ENCODE data around the gene TPCN2.

The TPCN2 gene

DNA sequence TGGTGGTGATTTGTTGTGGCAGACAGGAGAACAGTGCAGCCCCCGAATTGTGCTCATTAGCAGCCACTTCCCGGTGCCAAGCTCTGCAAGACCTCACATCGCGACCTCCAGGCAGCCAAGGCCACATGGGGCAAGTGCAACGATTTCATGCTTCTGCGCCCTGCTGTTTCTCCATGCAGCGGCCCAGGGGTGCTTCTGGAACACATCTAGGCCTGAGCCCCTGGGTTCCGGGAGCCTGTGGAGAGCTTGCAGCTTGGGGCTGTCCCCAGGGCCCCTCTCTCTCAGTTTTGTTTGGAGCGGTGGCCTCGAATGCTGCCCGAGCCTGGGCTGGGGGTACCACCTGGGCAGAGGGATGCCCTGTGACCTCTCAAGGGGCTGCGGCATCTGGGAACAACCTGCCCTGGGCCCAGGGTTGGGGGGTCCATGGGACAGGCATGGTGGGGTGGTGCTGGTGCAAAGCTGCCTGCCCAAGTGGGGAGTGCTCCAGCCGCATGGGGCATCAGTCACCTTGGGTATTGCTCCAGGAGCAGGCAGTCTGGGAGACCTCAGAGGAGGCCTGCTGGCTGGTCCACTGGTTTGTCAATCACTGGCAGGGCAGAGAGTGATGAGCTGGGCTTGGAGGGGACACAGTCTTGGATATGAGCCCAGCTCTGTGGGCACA is 51.9 kb downstream of the TPCN2 start:
- DNase-seq = no peak

DNA sequence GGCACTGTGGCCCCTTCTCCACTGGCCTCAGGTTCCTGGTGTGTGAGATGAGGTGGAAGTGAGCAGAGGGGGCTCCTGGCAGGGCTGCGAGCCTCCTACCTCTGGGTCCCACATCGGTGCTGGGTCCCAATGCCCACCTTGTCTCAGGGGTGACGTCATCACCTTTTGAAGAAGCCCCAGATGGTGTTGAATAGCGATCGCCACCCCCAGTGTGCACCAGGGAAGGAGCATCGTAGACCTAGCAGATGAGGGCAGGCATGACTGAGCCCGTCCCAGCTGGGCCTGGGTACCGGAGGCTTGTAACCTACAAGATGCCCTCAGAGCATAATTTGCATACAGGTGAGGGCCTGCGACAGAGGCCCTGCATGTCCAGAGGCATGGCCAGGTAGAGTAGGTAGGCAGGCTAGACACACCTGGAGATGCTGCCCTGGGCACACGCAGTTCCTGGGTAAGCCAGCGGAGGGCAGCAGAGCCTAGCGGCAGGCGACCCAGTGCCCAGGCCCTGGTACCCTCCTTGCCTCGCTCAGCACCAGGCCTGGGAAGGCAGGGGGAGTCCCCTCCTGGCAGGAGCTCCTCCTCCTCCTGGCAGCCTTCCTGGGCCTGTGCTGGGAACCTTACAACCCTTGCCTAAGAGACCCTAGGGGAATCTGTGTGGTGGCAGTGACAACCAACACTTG is 52.5 kb downstream of the TPCN2 start:
- peak; percentile 82 for DNase-seq

DNA sequence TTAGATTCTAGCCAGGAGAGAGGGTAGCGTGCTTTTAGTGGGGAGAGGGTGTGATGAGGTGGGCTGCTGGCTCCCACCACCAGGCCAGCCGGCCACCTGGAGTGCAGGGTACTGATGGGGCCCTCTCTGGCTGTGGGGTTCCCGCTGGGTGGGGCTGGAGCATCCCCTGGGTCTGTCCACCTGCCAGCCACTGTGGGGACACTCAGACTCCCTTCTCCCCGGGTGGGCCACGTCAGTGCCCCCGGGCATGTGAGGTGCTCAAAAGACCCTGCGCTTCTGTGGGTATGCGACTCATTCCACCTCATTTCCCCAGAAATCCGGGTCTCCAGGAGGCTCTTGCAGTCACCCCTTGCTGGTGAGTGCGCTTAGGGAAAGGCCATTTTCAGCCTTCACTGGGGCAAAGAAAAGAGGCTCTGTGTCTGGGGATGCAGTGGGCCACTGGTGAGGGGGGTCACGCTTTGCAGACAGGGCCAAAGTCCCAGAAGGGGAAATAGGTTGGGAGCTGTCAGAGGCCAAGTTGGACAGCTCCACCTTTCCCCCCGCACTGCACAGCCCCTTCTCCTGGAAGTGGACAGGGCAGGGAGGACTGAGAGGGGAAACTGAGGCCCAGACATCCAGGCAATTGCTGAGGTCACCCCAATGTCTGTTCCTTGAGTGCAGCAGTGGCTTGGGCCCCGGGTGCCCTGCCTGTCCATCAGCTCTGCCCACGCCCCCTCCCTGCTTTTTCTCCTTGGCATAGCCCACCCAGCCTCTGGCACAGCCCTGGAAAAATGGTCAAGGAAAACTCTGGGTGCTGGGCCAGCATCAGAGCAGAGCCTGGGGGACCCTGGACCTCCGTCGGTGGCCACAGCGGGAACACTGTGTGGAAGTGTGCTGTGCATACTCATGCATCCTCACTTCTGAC is 53.3 kb downstream of the TPCN2 start:
- DNase-seq = no peak

- DNase-seq = no peak
These were observed 54.2 kb downstream of the TPCN2 start for GRCh38 chr11:69102732-69103615.

DNA sequence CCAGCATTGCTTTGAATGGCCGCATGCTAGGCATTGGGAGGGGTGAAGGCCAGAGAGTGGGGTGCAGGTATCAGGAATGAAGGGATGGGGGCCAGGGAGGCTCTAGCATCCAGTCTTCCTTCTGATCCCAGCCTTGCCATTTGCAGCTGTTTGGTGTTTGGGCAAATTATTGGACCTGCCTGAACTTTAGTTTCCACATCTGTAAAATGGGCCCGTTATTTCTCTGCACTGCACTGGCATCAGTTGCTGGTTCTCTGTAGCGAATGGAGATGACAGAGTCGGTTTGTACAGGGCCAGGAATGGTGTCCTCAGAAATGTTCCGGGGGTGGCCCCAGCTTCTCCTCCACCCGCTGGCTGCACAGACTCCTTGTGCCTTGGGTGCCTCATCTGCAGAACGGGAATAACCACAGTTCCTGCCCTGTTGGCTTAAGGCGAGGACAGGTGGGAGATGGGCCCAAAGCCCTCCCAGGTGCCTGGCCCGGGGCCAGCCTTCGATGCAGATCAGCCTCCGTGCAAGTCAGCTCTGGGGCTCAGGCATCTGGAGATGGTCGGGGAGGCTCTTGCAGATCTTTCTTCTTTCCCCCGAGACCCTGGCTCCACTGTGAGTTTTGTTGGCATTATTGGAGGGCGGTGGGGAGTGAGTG is 55.6 kb downstream of the TPCN2 start:
- no peak for DNase-seq

- no peak for DNase-seq
These were observed 56.2 kb downstream of the TPCN2 start for GRCh38 chr11:69104856-69105395.

- no peak for DNase-seq
These were observed 56.8 kb downstream of the TPCN2 start for GRCh38 chr11:69105461-69106030.

- no peak for DNase-seq
These were observed 57.5 kb downstream of the TPCN2 start for GRCh38 chr11:69106031-69106811.

DNA sequence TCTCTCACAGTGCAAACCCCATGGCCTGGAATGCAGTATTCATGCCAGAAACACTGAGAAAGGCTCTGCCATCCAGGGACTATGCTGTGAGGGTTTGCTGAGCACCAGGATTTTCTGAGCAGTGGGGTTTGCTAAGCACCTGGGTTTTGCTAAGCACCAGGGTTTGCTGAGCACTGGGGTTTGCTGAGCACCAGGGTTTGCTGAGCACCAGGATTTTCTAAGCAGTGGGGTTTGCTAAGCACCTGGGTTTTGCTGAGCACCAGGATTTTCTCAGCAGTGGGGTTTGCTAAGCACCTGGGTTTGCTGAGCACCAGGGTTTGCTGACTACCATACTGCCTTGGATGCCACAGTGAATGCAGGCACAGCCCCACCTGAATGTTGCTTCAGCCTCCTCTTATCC is 58.7 kb downstream of the TPCN2 start:
- no peak for DNase-seq

DNA sequence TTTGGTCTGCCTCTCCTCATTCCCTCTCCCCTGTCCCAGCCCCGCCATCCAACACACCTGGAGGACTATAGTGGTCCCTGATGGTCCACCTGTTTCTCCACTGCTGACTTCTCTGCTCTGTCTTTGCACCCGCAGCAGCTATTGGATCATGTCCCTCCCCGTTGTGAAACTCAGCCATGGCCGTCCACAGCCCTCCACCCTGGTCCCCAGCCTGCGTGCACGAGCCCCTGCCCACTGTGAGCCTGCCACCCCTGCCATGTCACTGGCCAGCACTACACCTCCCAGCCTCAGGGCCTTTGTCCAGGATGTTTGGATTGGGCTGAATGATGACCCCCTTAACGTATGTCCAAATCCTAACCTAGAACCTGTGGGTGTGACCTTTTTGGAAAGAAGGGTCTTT is 59.3 kb downstream of the TPCN2 start:
- DNase-seq = no peak

- no peak for DNase-seq
These were observed 59.8 kb downstream of the TPCN2 start for GRCh38 chr11:69108559-69108958.

DNA sequence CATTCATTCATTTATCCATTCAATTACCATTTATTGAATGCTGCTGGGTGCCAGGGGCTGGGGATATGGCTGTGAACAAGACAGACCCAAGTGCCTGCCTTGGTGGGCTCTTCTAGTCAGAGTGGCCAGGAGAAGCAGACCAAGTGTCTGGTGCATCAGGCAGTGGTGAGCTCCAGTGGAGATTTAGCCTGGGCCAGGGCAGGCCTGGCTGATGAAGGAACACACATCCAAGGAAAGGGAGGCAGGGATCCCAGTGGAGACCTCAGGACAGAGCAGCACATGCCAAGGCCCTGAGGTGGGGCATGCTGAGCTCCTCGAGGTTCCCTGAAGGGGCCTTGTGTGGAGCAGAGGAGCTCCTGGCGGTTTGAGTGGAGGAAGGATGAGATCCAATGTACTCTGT is 60.4 kb downstream of the TPCN2 start:
- DNase-seq = no peak

GRCh38 chr11:69110451-69110850 is 61.7 kb downstream of the TPCN2 start:
- DNase-seq = no peak

DNA sequence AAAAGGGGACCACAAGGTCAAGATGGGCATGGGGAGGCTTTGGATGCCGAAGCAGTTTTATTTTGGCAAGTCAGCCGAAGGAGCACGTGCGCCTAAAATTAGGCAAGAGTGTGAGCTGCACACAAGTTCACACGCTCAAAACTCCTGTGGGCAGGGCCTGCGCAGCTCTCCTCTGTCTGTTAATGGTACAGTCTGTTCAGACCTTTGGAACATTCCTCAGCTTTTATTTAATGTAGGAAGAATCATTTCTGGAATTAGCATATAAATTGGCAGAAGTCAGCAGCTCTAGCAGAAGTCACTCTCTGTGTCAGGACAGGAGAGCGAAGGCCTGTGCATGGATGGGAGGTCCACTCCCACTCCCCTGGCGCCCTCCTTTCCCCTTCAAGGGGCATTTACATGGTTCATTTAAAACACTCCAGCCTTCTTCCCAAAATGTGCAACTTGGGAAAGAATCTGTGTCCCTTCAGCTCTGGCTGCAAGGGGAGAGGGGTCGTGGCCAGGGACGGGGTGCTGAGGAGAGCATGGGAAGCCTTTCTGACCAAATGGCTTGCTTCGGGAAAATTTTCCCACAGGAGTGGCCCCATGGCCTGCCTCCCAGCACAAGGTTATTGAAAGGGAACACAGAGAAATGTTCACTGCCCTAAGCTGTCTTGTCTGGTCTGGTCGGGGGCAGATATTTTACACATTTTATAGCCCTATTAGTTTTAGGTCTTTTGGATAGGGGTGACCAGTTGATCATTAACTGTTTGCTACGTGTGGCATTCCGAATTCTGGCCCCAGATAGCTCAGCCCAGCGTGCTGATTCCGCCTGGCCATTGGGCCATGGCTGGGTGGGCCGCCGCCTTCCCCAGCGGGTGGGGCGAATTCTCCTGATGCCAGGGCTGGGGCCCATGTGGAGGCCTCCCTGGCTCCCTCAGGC is 63.2 kb downstream of the TPCN2 start:
- DNase-seq = no peak

GRCh38 chr11:69113226-69113625 is 64.5 kb downstream of the TPCN2 start:
- no peak for DNase-seq

DNA sequence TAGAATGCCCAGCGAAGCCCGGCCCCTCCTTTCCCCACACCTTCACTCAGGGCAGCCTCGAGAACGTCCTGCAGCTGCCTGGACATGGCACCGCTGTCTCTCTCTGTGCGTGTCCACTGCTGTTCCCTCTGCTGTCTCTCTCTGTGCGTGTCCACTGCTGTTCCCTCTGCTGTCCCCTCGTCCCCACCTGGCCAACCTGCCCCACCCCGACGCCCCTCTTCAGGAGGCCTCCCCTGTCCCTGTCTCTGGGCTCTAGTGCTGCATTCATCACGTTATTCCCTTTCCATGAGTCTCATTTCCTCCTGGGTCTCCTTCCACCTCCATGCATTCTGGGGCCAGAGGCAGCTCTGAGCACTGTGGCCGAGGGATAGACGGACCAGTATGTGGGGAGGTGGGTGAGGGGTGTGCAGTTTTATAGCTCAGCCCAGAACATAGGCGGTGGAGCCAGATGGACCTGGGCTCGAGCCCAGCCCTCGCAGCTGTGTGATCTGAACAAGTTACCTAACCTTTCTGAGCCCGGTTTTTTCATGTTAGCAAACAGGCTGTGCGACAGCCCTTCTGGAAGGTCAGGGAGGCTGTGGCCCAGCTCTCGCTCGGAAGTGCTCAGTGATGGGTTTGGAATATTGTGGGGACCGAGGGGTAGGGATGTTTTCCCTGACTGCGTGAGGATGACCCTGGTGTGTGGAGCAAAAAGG is 65.1 kb downstream of the TPCN2 start:
- no peak for DNase-seq

GRCh38 chr11:69114362-69114761 is 65.6 kb downstream of the TPCN2 start:
- no peak for DNase-seq

GRCh38 chr11:69114811-69115523 is 66.2 kb downstream of the TPCN2 start:
- no peak for DNase-seq

All from stimulated activated CD4-positive, alpha-beta T cell treated with anti-CD3 and anti-CD28 coated beads, Interleukin-4, amount 100 ng/mL, for 1 hour (primary cell).